A673 (cell line): ENCODE results near the gene STIP1. TPM values are rescaled to one million over a fixed set of nuclear protein-coding genes. Genes with fewer than 3 reads are reported as not detected.

Source experiments
- BruUV-seq: library from RNA; stranded (reverse); fragments of 400-500 nt; replicated peaks from 2 replicates; lab custom pipeline; 2021; lab: Mats Ljungman, UMichigan
- CTCF ChIA-PET: fragments of 300-600 bp; sonication (Branson Sonifier 250); formaldehyde crosslinking; loops from one replicate; lab custom pipeline; 2022; ENCODE audit warnings: antibody characterized with exemption; lab: Charles Lee
- POLR2A ChIA-PET: fragments of 300-600 bp; sonication (Branson Sonifier 250); formaldehyde crosslinking; loops from one replicate; lab custom pipeline; 2022; ENCODE audit warnings: antibody characterized with exemption; ENCODE audit not compliant: low non-redundant PET; lab: Charles Lee
- DNase-seq: peaks from one replicate; pipeline ENCODE4 v3.0.0-alpha.2; 2015; ENCODE audit warnings: low spot score
- H3K27ac ChIP-seq: fragments of 200-600 bp; sonication (generic); 2 replicates; pipeline ENCODE4 v1.5.1; 2016; ENCODE audit warnings: mixed run types, low read depth, mild to moderate bottlenecking, mixed read lengths, antibody characterized with exemption, low read length; ENCODE audit not compliant: poor library complexity, severe bottlenecking
- H3K27me3 ChIP-seq: fragments of 200-600 bp; sonication (generic); replicated peaks from 2 replicates; pipeline ENCODE4 v1.6.1; 2017; ENCODE audit warnings: mixed run types, low read depth, mild to moderate bottlenecking, mixed read lengths, antibody characterized with exemption, low read length; ENCODE audit not compliant: insufficient read depth, poor library complexity
- H3K36me3 ChIP-seq: fragments of 200-600 bp; sonication (generic); 2 replicates; pipeline ENCODE4 v1.6.1; 2016; ENCODE audit warnings: mixed run types, mild to moderate bottlenecking, mixed read lengths, antibody characterized with exemption, low read length; ENCODE audit not compliant: insufficient read depth, poor library complexity, severe bottlenecking
- H3K4me1 ChIP-seq: fragments of 200-600 bp; sonication (generic); 2 replicates; pipeline ENCODE4 v1.6.1; 2017; ENCODE audit warnings: mixed run types, mild to moderate bottlenecking, mixed read lengths, antibody characterized with exemption, low read length; ENCODE audit not compliant: insufficient read depth, poor library complexity, severe bottlenecking
- H3K4me3 ChIP-seq: fragments of 200-600 bp; sonication (generic); 2 replicates; pipeline ENCODE4 v1.5.1; 2016; ENCODE audit warnings: low read depth, mixed run types, mild to moderate bottlenecking, mixed read lengths, low read length; ENCODE audit not compliant: poor library complexity, severe bottlenecking
- H3K9me3 ChIP-seq: fragments of 200-600 bp; sonication (generic); 2 replicates; pipeline ENCODE4 v1.6.1; 2016; ENCODE audit warnings: mixed run types, low read depth, mild to moderate bottlenecking, mixed read lengths, antibody characterized with exemption, low read length; ENCODE audit not compliant: poor library complexity, severe bottlenecking
- CTCF ChIP-seq: fragments of 300-800, 200-600 bp; sonication (generic); conservative IDR thresholded peaks from 2 replicates; pipeline ENCODE4 v1.5.1; 2017; ENCODE audit warnings: low read depth, mild to moderate bottlenecking, antibody characterized with exemption, low read length, moderate library complexity, mixed read lengths
- EZH2 ChIP-seq: fragments of 200-600 bp; sonication (generic); IDR thresholded peaks from 2 replicates; pipeline ENCODE4 v1.6.1; 2017; ENCODE audit warnings: borderline replicate concordance, low read depth, mild to moderate bottlenecking, mixed read lengths, antibody characterized with exemption, low read length; ENCODE audit not compliant: poor library complexity, severe bottlenecking
- intact Hi-C: fragments of 100-400 bp; cut with micrococcal nuclease; formaldehyde crosslinking; loops from one replicate; pipeline ENCODE4 v1.10.0; 2022; ENCODE audit not compliant: unreplicated experiment
- total RNA-seq: library from RNA; stranded (reverse); gene quantifications from 2 replicates; pipeline ENCODE4 v1.2.3, GENCODE V29; 2021

The STIP1 gene
- total RNA-seq, 1 experiment from 2014 or later, result 577 TPM

DNA sequence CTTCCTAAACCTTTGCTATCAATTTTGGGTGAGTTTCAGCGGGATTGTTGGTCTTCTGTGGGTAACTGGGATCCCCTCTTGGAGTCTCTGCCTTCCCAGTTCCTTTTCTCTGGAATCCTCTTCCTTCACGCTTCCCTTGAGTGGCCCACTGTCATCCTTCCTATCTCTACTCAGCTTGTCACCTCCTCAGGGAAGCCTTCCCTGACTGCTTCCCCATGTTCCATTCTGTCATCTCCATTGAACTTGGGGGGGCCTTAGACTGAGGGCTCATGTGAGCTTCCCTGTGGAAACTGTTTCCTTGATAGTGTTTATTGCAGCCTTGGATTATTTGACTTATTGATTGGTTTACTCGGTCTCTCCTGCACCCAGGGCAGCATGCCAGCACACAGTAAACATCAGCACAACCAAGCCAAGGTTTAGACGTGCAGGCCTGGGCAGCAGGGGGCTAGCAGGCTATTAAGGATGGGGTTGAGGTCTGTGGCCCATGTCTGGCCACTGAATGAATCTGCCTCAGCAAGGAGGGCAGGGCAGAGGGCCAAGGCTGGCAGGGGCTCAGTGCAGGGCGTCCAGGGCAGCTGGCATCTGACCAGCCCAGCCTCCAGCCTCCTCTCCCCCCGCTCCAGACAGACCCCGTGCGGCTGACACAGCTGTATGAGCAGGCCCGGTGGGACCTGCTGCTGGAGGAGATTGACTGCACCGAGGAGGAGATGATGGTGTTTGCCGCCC is 32.8 kb downstream of the STIP1 start:
- no peaks in the 10 kb centered on the region for H3K27me3 ChIP-seq
- H3K36me3 ChIP-seq, result peaks cover 48% of the 10 kb centered on the region
- CTCF ChIA-PET, result no interaction called here
- H3K4me3 ChIP-seq, result no peak overlapping the region
- DNase-seq, result no peak
- H3K4me1 ChIP-seq, result peaks cover 14% of the 10 kb centered on the region
- POLR2A ChIA-PET, result no interaction called here
- no peak overlapping the region for H3K27ac ChIP-seq
- H3K9me3 ChIP-seq, result no peaks in the 10 kb centered on the region
- no TSS peak for BruUV-seq
- intact Hi-C loops, result no loop called here
- TF ChIP-seq EZH2, result no peak
- no peak for TF ChIP-seq CTCF

DNA sequence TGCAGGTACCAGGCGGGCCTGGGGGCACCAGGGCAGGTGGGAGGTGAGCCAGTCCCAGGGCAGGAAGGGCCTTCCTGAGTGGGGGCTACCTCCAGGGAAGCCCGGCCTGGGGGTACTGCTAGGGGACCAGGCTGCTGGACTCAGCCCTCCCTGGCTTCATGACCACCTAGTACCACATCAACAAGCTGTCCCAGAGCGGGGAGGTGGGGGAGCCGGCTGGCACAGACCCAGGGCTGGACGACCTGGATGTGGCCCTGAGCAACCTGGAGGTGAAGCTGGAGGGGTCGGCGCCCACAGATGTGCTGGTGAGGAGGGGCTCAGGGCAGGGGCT is 33.3 kb downstream of the STIP1 start:
- Histone ChIP-seq H3K36me3 (peaks cover 48% of the 10 kb centered on the region), H3K9me3 (no peaks in the 10 kb centered on the region), H3K27me3 (no peaks in the 10 kb centered on the region), H3K27ac (no peak overlapping the region), H3K4me3 (no peak overlapping the region), H3K4me1 (peaks cover 14% of the 10 kb centered on the region)
- no TSS peak for BruUV-seq
- DNase-seq, result no peak
- intact Hi-C loops, result no loop called here
- POLR2A ChIA-PET, result no interaction called here
- TF ChIP-seq CTCF (no peak), EZH2 (no peak)
- CTCF ChIA-PET, result no interaction called here

GRCh38 chr11:64219755-64220154 is 33.8 kb downstream of the STIP1 start:
- Histone ChIP-seq H3K36me3 (peaks cover 52% of the 10 kb centered on the region), H3K4me1 (peaks cover 11% of the 10 kb centered on the region), H3K4me3 (no peak overlapping the region), H3K9me3 (no peaks in the 10 kb centered on the region), H3K27ac (no peak overlapping the region), H3K27me3 (no peaks in the 10 kb centered on the region)
- CTCF ChIA-PET, result no interaction called here
- intact Hi-C loops, result no loop called here
- BruUV-seq, result no TSS peak
- TF ChIP-seq CTCF (no peak), EZH2 (no peak)
- POLR2A ChIA-PET, result no interaction called here
- no peak for DNase-seq
